Spinal cord (tissue), 10 donors: Measurements from ENCODE around the gene KIR2DL1. TPM values are rescaled to one million over a fixed set of nuclear protein-coding genes. Genes with fewer than 3 reads are reported as not detected.
"Not testable (repeated sequence)": the region's sequence is repeated elsewhere in the genome, so short reads cannot be mapped to it uniquely, and the experiment has no call there.

Source experiments
- DNase-seq, 6 donors: peaks; one replicate each; pipeline versions ENCODE4 v3.0.0 to v3.0.0-alpha.2; 2013 to 2015; ENCODE audit warnings: low spot score in 6 of 6, low read depth in 4 of 6
- H3K27ac ChIP-seq: one replicate; pipeline ENCODE4 v1.5.1; 2013; ENCODE audit warnings: low read depth, low read length, control low read depth
- H3K27me3 ChIP-seq: one replicate; pipeline ENCODE4 v1.6.1; 2013; ENCODE audit warnings: low read length; ENCODE audit not compliant: control insufficient read depth, insufficient read depth
- H3K36me3 ChIP-seq: one replicate; pipeline ENCODE4 v1.6.1; 2013; ENCODE audit warnings: low read length; ENCODE audit not compliant: control insufficient read depth, insufficient read depth
- H3K4me1 ChIP-seq: one replicate; pipeline ENCODE4 v1.6.1; 2013; ENCODE audit warnings: low read length; ENCODE audit not compliant: control insufficient read depth, insufficient read depth
- H3K4me3 ChIP-seq: one replicate; pipeline ENCODE4 v1.5.1; 2013; ENCODE audit warnings: low read depth, low read length, control low read depth
- H3K9me3 ChIP-seq: one replicate; pipeline ENCODE4 v1.6.1; 2013; ENCODE audit warnings: low read length; ENCODE audit not compliant: control insufficient read depth, insufficient read depth
- WGBS: methylation state at CpG from one replicate; pipeline ENCODE4 v1.1.5; 2013; ENCODE audit warnings: missing lambda C conversion rate; ENCODE audit not compliant: insufficient coverage; 5-methylcytosine and 5-hydroxymethylcytosine counted together
- polyA plus RNA-seq, 2 donors: library from polyadenylated mRNA; unstranded; fragments of 120-200 nt; gene quantifications; one replicate each; pipeline ENCODE4 v1.2.1, GENCODE V29; 2013; ENCODE audit not compliant: insufficient read length in 2 of 2
- total RNA-seq, 2 donors: library from RNA; depleted of rRNA in 1 of 2; stranded (reverse); fragments of 120-200 nt in 1 of 2; fragments of >200 nt in 1 of 2; gene quantifications; one replicate each; pipeline versions ENCODE4 v1.2.3 to v1.2.4, GENCODE V29; 2013 to 2014
- donor health status: healthy.

The KIR2DL1 gene
- total and polyA plus RNA-seq, 4 donors, result not detected

DNA sequence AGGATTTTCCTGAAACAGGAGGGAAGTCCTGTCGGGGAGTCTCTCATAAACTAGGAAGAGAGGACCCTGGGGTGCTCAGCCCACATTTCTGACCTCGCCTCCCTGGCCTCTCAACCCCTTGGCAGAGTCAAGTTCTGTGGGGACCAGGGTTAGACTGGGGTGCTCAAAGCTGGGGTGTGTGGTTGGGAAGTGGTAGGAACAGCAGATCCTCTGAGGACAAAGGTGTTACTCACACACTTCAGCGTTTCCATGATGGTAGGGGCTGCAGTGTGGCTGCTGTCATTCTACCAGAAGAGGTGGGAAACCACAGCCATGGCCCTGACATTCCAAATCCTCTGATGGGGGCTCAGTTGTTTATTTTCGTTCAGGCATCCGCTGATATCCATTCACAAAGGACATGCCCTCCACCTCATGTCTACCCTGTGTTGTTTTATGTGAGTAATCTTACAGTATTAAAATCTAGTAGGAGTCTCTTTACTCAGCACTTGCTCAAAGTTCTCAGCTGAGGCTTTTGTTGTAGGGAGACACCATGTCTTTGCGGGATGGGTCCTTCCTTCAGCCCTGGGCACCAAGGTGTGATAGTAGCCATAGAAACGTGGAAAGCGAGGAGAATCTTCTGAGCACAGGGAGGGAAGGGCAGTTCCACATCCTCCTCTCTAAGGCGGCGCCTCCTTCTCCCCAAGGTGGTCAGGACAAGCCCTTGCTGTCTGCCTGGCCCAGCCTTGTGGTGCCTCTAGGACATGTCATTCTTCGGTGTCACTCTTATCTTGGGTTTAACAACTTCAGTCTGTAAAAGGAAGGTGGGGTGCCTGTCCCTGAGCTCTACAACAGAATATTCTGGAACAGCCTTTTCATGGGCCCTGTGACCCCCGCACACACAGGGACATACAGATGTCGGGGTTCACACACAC is 29.8 kb upstream of the KIR2DL1 start:
- Histone ChIP-seq H3K4me1 (no peaks in the 10 kb centered on the region), H3K27ac (no peak overlapping the region), H3K9me3 (no peaks in the 10 kb centered on the region), H3K36me3 (no peaks in the 10 kb centered on the region), H3K4me3 (no peak overlapping the region), H3K27me3 (no peaks in the 10 kb centered on the region)
- DNase-seq, result no peak
- WGBS, result 66% methylated on average over 6 of the region's 13 CpGs

- not testable (repeated sequence) for H3K4me1 ChIP-seq, DNase-seq, H3K36me3 ChIP-seq, H3K9me3 ChIP-seq, H3K27ac ChIP-seq, H3K4me3 ChIP-seq, H3K27me3 ChIP-seq
- 72% methylated on average over 5 of the region's 5 CpGs for WGBS
Observed at GRCh38 chr19:54741950-54742349, 27.6 kb upstream of the KIR2DL1 start.

DNA sequence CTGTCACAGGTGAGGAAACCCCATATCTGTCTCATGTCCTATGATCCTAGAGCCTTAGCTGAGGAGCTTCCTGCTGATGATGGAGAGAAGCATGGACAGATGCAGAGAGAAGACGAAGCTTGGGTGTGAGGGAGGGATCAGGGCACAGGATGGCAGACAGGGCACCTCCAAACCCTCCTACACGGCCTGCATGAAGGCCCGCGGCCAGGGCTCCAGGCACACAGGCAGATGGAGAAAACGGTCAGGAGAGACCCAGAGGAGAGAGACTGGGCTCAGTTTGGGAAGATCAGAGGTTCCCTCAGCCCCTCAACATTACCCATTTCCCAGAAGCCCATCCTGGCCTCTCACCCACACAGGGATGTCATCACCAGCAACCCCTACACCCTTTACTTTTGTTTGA is 25.5 kb upstream of the KIR2DL1 start:
- no CpG with 5 or more reads among the region's 5 CpGs for WGBS
- not testable (repeated sequence) for H3K27ac ChIP-seq, H3K27me3 ChIP-seq, H3K4me3 ChIP-seq, DNase-seq, H3K9me3 ChIP-seq, H3K36me3 ChIP-seq, H3K4me1 ChIP-seq

GRCh38 chr19:54747614-54748322 is 21.8 kb upstream of the KIR2DL1 start:
- H3K27me3 ChIP-seq, H3K4me3 ChIP-seq, H3K4me1 ChIP-seq, H3K27ac ChIP-seq, DNase-seq, H3K36me3 ChIP-seq, H3K9me3 ChIP-seq: not testable (repeated sequence)
- 79% methylated on average over 6 of the region's 9 CpGs for WGBS

GRCh38 chr19:54750276-54750675 is 19.3 kb upstream of the KIR2DL1 start:
- H3K36me3 ChIP-seq, H3K27ac ChIP-seq, H3K4me1 ChIP-seq, DNase-seq, H3K9me3 ChIP-seq, H3K27me3 ChIP-seq, H3K4me3 ChIP-seq: not testable (repeated sequence)
- no CpG with 5 or more reads among the region's 6 CpGs for WGBS

GRCh38 chr19:54756204-54757110 is 13.1 kb upstream of the KIR2DL1 start:
- H3K27ac ChIP-seq, H3K9me3 ChIP-seq, DNase-seq, H3K27me3 ChIP-seq, H3K4me1 ChIP-seq, H3K36me3 ChIP-seq, H3K4me3 ChIP-seq: not testable (repeated sequence)
- 71% methylated on average over 8 of the region's 12 CpGs for WGBS

DNA sequence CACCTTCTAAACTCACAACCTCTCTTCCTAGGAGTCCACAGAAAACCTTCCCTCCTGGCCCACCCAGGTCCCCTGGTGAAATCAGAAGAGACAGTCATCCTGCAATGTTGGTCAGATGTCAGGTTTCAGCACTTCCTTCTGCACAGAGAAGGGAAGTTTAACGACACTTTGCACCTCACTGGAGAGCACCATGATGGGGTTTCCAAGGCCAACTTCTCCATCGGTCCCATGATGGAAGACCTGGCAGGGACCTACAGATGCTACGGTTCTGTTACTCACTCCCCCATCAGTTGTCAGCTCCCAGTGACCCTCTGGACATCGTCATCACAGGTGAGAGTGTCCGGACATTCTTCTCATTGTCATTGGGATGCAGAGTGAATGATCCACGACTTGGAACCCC is 11.0 kb upstream of the KIR2DL1 start:
- 57% methylated on average over 5 of the region's 6 CpGs for WGBS
- H3K4me3 ChIP-seq, H3K27me3 ChIP-seq, H3K4me1 ChIP-seq, H3K9me3 ChIP-seq, DNase-seq, H3K36me3 ChIP-seq, H3K27ac ChIP-seq: not testable (repeated sequence)

GRCh38 chr19:54764219-54764618 is 5.4 kb upstream of the KIR2DL1 start:
- H3K4me3 ChIP-seq, H3K27me3 ChIP-seq, H3K36me3 ChIP-seq, H3K9me3 ChIP-seq, H3K4me1 ChIP-seq, H3K27ac ChIP-seq, DNase-seq: not testable (repeated sequence)
- WGBS, result 73% methylated on average over 6 of the region's 8 CpGs

DNA sequence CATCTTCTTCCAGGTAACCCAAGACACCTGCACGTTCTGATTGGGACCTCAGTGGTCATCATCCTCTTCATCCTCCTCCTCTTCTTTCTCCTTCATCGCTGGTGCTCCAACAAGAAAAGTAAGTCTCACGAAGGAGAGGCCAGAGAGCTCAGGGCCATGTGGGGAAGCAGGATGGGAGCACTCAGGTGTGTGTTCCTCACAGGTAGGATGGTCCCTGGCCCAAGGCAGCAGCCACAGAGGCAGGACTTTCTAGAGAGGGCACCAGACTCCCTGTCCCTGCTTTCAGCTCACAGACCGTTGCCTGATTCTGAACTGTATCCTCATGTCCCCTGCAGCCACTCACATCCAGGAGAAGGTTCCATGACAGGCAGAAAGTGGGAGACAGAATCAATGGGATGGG is 3.1 kb upstream of the KIR2DL1 start:
- no CpG with 5 or more reads among the region's 4 CpGs for WGBS

More for the DNA sequence above, 3.1 kb upstream of the KIR2DL1 start:
- H3K4me3 ChIP-seq, H3K4me1 ChIP-seq, DNase-seq, H3K9me3 ChIP-seq, H3K27me3 ChIP-seq, H3K27ac ChIP-seq, H3K36me3 ChIP-seq: not testable (repeated sequence)
